H54 (cell line): ENCODE measurements around the gene PRKCI.
"Not testable (repeated sequence)": the region's sequence is repeated elsewhere in the genome, so short reads cannot be mapped to it uniquely, and the experiment has no call there.

ENCODE experiments used
- DNase-seq: peaks from one replicate; pipeline ENCODE4 v3.0.0; 2011; ENCODE audit warnings: low spot score, mixed read lengths; ENCODE audit not compliant: insufficient read length
- FAIRE-seq: peaks from 3 replicates; lab custom pipeline; 2011; peaks lifted over from hg19 to GRCh38; lab: Jason Lieb, UNC
- POLR2A ChIP-seq: IDR thresholded peaks from 2 replicates; pipeline ENCODE4 v1.6.1; 2011; ENCODE audit warnings: low read depth, mild to moderate bottlenecking, low read length

Gene PRKCI

GRCh38 chr3:170204509-170204908 is 17.7 kb upstream of the PRKCI start:
- FAIRE-seq (no peak), DNase-seq (no peak)
- TF ChIP-seq POLR2A, result no peak

DNA sequence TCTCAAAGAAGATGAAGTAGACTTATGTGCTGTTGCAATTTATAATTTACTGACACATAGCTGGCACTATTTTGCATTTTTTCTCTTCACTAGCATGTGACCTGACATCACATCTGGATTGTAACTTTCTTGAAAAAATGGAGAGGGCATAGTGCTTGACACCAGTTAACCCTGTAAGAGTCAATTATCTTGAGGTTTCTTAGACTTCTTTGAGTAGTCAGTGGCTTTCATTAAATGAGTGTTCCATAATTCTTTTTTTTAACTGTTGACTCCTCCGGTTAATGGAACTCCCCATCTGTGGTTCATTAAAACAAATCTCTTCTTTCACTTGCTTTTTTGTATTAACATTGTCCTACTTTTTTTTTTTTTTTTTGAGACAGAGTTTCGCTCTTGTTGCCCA is 16.9 kb upstream of the PRKCI start:
- TF ChIP-seq POLR2A, result no peak
- no peak for DNase-seq
- no peak for FAIRE-seq

DNA sequence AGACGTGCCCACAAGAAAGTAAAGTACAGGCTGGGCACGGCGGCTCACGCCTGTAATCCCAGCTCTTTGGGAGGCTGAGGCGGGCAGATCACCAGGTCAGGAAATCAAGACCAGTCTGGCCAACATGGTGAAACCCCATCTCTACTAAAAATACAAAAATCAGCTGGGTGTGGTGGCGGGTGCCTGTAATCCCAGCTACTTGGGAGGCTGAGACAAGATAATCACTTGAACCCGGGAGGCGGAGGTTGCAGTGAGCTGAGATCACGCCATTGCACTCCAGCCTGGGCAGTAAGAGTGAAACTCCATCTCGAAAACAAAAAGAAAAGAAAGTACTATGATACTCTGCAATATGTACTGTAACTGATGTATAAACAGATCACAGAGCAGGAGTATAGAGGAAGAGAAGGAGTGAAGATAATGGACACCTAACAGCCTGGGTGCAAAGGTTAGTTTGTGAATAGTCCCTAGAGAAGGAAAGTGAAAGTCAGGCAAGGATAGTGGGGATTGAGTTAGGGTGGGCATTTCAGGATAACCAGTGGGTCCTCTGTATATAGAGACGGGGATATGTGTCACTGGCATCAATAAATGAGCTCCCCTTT is 16.0 kb upstream of the PRKCI start:
- FAIRE-seq, result not testable (repeated sequence)

DNA sequence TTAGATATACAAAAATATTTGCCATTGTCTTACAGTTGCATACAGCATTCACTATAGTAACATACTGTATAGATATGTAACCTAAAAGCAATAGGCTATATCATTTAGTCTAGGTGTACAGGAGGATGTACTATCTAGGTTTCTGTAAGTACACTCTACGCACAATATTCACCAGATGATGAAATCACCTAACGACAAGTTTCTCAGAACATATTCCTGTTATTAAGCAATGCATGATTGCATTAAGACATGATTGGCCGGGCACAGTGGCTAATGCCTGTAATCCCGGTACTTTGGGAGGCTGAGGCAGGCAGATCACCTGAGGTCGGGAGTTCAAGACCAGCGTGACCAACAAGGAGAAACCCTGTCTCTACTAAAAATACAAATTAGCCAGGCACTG is 14.5 kb upstream of the PRKCI start:
- TF ChIP-seq POLR2A, result no peak
- no peak for FAIRE-seq
- no peak for DNase-seq

More for the DNA sequence above, 16.0 kb upstream of the PRKCI start:
- not testable (repeated sequence) for DNase-seq

DNA sequence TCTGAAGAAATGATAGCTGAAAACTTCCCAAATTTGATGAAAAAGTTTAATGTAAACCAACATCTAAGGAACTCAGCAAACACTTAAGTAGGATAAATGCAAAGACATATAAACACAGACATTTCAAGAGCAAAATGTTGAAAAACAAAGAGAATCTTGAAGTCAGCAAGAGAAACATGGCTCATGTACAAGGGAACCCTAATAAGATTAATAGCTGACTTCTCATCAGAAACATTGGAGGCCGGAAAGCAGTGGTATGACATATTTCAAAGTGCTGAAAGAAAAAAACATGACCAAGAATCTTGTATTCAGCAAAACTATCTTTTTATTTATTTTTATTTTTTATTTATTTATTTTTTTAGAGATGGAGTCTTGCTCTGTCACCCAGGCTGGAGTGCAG is 10.6 kb upstream of the PRKCI start:
- no peak for FAIRE-seq
- DNase-seq, result no peak

DNA sequence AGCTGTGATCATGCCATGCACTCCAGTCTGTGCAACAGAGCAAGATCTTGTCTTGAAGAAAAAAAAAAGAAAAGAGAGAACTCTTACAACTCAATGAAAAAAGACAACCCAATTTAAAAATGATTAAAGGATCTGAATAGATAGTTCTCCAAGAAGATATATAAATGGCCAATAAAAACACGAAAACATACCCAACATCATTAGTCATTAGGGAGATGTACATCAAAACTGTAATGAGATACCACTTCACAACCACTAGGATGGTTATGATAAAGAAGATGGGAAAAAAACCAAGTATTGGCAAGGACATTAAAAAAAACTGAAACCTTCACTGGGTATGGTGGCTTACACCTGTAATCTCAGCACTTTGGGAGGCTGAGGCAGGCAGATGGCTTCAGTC is 2.4 kb upstream of the PRKCI start:
- DNase-seq (no peak), FAIRE-seq (no peak)
- TF ChIP-seq POLR2A, result no peak

More for the DNA sequence above, 10.6 kb upstream of the PRKCI start:
- TF ChIP-seq POLR2A, result no peak

- no peak for TF ChIP-seq POLR2A
- DNase-seq (no peak), FAIRE-seq (peak; percentile 52)
Measured at GRCh38 chr3:170220871-170221270, 1.4 kb upstream of the PRKCI start.

DNA sequence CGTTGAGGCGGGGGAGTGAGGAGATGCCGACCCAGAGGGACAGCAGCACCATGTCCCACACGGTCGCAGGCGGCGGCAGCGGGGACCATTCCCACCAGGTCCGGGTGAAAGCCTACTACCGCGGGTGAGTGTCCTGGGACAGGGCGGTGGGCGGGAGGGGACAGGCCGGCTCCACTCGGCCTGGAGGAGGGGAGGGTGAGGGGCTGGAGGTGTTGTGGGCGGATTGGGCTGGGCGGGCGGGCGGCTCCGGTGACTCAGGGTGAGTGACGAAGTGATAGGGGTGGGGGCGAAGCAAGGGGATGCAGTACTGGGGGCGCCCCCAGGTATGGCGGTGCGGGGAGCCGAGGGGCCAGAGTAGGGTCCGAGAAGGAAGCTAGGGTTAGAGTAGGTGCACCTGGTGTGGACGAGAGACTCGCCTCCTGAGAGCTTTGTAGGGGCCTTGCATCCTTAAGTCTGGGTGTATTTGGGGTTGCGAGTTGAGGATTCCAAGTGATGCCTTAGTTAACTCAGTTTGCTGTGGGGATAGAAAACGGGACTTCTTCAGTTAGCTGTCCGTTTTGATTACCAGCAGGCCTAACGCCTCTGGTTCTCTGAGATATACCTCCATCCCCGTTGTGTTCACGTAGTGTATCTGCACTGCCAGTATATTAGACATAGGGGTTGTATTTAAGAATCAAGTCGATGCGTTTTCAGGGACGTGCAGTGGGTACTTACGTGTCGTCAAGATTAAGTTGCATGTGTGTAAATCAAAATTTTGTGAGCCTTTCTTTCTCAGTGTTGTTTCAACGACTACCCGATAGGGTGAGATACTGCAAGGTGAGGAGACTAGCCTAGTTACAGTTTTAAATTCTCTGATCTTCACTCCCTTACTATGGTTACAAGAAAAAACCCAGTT is 670 bp downstream of the PRKCI start:
- DNase-seq (peak; percentile 29), FAIRE-seq (peak; percentile 91)
- TF ChIP-seq POLR2A, result no peak

DNA sequence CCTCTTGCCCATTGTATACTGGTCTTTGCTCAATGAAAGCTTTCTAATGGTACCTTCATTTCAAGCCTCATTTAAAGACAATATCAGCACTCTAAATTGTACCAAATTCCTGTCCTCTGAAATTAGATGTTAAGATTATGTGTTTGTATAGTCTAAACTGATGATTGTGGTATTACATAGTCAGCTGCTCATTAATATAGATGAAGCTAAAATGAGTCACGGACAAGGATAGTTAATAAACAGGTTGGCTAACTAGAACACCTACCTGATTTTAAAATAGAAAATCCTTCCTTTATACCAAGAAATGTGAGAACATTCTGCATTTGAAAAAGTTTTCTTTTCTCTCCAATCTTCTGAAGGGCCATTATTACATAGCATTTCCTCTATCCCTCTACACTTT is 2.9 kb downstream of the PRKCI start:
- no peak for FAIRE-seq
- DNase-seq, result no peak
- no peak for TF ChIP-seq POLR2A

DNA sequence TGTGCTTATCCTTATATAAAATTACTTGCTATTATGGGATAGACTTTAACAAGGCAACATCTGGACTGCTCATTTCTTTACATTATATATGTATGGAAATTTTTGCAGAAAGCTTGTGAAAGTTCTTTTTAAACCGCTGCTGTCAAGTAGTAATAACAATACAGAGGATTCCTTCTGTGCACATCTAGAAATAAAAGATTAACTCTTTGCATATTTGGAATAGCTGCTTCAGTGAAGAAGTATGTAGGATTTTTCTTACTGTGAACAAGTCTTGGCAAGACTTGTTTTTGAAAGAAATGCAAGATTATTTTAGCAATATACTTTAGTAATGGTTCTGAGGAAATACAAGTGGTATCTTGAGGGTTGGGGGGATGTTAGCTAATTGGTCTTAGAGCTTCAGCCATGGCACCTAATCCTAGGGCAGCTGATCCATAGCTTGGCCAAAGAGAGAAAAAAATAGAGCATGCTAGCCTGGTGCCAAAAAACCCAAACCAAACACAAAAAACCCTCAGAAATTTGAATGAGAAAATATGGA is 4.3 kb downstream of the PRKCI start:
- FAIRE-seq, result no peak
- no peak for TF ChIP-seq POLR2A
- no peak for DNase-seq

DNA sequence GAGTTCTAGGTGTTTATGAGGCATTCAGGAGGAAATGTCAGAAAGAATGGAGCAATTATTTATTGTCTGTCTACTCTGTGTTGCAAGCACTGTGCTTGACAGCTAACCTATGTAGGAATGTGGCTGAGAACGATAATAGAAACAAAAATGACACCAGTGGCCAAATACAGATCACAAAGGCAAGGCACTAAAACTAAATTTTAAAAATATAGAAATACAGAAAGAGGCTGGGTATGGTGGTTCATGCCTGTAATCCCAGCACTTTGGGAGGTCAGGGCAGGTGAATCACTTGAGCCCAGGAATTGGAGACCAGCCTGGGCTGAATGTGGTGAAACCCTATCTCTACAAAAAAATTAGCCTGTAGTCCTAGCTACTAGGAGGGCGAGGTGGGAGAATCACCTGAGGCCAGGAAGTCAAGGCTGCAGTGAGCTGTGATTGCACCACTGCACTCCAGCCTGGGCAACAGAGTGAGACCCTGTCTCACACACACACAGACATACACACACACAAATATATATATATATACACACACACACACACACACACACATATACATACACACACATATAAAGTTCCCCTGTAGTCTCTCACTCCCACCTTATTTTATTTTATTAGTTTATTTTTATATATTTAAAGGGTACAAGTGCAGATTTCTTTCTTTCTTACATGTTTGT is 6.0 kb downstream of the PRKCI start:
- TF ChIP-seq POLR2A, result no peak
- DNase-seq, result no peak
- peak; percentile 38 for FAIRE-seq

DNA sequence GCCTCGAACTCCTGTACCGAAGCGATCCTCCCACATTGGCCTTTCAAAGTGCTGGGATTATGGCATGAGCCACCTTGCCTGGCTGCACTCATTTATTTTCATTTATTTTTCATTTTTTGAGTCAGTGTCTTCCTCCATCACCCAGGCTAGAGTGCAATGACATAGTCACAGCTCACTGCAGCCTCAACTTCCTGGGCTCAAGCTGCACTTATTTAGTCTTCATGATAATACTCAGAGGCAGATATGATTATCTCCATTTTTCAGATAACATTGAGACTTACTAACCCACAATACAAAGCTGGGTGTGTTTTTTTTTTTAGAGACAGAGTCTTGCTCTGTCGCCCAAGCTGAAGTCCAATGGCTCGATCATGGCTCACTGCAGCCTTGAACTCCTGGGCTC is 10.0 kb downstream of the PRKCI start:
- FAIRE-seq (no peak), DNase-seq (no peak)
- TF ChIP-seq POLR2A, result no peak

GRCh38 chr3:170233530-170233929 is 11.3 kb downstream of the PRKCI start:
- FAIRE-seq (peak; percentile 53), DNase-seq (no peak)
- TF ChIP-seq POLR2A, result no peak

DNA sequence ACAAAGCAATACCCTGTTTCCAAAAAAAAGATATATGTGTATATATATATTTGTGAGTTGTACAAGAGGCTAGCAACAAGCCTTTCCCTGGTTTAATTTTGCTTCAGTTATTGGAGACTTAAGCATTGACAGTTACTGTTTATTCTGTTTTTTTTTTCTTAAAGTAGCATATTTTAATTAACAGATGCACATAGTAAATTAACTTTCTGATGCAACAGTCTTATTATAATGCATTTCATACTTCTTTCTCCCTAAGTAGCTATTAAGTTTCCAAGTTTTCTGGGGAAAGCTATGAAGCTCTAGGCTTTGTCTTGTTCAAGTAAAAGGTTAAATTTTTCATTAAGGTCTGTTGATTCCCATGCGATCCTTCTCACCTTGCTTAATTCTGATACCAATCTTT is 17.9 kb downstream of the PRKCI start:
- FAIRE-seq, result no peak
- no peak for TF ChIP-seq POLR2A

More for the DNA sequence above, 17.9 kb downstream of the PRKCI start:
- no peak for DNase-seq
